Measurements from ENCODE around the gene GREM2.

Gene GREM2

DNA sequence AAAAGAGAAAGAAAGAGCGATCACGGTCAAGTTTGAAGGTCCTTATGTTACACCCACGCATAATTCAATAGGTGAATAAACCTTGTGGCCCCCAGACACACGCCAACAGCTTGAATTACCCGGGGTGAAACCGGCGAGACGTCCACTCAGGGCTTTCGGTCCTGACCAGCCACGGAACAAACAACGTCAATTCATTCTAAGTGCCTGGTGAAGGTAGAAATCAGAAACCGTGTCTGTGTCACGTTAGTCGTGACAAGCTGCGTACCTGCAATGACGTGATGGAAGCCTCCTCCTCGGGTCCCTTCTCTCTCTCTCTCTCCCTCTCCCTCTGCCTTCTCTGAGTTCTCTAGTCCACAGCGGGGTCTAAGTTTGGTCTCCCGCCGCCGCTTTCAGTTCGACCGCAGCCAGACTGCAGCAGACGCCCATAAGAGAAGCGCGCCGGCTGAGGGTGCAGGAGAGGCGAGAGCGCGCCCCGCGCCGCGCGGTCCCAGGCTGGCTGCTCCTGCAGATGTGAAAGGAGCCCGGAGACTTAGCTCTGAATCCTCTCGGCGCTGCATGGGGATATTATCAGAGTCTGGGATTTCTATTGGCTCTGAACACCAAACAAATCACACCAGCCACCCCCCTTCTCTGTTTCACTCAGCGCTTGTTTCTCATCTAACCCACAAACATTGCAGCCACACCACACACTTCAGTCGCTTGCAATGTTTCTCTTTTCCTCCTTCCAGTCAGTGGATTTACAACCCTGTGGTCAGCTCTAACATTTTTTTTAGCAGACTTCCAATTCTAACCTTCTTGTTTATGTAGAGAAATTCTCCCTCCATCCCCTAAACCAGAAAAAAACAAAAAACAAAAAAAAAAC lies at the start of gene GREM2:
Gene GREM2 (minus strand): TSS at position 537 of the 862 bp plus-strand sequence. CDS start 118,680 bp downstream, outside the sequence.
- peak; percentile 6 to 13 for DNase-seq

DNA sequence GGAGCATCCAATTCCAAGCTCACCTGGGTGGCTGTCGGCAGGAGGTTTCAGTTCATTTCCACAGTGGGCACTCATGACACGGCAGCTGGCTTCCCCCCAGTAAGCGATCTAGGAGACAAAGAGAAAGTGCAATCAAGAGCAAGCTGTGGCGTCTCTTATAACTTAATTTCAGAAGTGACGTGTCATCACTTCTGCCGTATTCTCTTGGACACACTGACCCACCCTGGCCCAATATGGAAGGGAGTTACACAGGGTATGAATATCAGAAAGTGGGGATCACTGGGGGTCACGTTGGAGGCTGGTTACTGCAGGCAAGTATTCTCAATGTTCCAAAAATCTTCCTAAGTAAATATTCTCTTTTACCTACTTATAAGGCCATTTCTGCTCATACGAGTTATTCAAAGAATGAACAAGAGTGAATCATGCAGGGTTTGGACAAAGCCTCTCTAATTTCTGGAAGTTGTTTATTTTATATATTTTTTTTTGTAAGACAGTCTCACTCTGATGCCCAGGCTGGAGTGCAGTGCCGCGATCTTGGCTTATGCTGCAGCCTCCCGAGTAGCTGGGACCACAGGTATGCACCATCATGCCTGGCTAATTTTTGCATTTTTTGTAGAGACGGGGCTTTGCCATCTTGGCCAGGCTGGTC lies 46.5 kb upstream of the GREM2 start:
- no peak for DNase-seq

DNA sequence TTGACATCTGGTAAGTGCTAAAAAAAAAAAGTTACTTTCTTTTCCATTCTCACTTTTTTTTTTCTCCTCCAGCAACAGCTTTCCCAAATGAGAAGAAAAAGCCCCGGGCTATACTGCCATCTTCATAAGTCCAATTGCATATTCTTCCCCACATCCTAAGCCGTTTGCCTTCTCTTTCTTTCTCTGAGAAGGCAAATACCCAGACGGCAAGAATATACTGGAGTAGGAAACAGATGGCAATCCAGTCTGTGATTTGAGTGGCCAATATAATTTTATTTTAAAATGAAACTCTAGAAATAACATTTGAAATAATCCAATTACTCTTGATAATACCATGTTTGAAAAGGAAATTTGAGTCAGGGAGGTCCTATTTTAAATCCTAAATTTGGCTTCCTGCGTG lies 44.6 kb upstream of the GREM2 start:
- DNase-seq: no peak

DNA sequence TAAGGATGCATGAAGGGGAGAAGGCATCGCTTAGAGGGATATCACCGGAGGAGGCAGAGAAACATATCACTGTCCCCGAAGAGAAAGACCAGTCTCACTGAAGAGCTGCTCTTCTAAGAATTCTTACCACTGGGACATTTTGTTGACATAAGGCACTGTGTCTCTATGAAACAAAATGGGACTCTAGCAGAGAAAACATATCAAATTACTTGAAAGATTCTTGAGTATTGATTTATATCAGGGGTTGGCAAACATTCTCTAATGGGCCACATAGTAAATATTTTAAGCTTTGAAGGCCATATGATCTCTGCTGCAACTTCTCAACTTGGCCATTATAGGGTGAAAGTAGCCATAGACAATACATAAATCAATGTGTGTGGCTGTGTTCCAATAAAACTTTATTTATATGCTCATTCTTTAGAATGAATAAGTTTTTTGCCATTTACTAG lies 41.0 kb upstream of the GREM2 start:
- no peak for DNase-seq

DNA sequence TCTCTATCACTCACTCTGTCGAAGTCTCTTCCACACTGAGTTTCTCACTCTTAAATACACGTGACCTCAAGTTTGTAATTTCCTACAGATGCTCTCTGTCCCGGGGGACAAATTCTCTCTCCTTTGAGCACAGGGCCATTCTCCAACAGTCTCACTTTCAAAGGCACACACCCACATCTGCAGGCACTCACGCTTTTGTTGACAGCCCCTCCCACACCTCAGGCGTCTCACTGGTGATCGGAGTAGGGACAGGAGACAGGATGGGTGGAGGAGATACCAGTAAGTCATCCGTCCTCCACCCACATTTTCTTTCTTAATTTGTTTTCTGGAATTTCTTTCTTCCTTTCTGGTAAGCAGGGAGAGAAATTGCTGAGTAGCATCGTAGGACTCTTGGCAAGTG lies 40.6 kb upstream of the GREM2 start:
- DNase-seq: no peak

DNA sequence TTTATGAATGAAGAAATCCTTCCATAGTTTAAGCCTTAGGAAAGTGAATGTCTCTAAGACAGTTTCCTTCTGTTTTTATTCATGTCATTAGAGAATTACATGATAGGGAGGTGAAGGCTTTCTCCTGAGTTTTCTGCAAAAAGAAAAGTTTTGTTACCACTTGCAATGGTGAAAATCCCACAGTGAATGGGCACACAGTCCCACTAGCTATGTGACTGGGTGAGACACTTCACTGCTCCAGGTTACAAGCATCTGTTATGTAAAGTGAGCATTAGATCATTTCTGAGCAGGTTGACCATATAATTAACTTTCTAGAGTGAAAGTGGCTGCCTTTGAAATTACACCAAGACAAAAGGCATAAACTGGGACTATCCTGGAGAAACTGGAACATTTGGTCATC lies 38.9 kb upstream of the GREM2 start:
- no peak for DNase-seq

DNA sequence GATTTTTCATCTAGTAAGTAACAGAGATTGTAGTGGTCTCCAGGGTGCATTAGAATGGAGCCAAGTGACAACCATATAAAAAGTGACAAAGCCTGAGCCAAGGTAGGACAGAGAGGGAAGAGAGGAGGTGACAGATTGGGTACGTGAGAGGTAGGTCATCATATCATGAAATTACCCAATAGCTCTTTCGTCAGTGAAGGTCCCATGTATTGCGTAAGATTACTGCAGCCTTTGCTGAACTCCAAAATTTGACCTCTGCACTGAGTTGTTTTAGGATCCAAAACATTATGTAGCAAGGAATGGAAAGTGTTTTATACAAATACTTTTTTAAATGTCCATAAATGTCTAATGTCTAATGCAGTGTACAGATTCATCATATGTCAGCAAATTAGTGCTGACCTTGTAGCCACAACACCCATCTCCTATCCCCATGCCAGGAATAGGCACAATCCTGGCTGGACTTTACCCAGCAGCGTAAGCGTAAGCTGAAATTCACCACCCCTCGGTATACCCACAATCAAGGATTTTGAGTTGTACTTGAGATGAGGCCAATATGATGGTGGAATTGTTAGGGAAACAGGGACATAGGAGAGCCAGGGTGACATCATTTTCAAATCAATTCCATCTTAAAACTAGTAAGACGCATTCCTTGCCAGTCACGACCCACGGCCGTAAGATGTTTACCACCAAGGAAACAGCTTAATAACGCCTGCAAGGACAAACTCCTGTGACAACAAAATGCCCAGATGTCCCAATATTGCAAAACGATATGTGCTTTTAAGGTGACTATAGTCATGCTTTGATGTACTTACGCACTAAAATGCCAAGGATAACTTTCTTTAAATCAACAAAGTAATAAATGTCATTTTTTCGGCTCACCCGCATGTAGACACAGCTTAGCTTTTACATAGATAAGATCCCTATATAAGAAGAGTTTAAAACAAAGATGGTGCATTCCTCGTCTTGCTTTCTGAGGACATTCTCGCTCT lies 38.1 kb upstream of the GREM2 start:
- no peak for DNase-seq

DNA sequence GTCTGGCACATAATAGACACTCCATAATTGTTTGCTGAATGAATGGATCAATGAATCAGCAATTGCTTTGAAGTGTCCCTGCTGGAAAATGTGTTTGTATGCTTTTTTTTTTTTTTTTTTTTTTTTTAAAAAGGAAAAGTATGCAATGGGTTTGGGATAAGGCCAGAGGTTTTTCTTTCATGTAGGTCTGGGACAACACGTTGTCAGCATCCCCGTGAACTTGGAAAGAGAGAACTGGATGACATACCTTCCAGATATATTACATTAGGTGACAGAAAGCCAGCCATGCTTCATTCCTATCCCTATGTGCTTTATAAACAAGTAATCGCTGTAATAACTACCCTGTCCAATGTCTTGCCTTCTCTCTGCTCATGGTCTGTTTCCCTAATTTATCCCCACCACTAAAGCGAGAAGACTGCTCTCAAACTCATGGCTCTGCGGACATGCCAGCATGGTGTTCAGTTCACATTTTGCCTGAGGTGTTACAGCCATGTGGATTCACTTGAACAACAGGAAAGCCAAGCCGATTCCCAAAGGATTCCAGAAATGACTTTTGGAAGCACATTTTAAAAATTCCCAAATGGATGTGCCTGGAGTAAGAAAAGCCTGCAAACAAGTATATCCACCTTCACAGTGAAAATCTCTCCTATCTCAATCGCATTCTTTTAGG lies 34.8 kb upstream of the GREM2 start:
- no peak for DNase-seq

DNA sequence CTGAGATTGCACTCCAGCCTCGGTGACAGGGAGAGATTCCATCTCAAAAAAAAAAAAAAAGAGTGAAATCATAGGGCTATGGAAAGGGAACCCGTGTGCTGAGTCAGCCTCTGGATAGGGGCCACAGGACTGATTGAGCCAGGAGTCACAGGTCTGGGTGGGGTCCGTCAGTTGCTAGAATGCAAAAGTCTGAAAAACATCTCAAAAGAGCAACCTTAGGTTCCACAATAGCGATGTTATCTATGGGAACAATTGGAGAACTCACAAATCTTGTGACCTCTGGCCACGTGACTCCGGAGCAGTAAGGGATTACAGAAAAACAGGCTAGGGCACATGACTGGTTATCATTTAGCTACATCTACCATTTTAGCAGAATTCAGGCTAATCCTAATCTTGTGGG lies 32.8 kb upstream of the GREM2 start:
- no peak for DNase-seq

DNA sequence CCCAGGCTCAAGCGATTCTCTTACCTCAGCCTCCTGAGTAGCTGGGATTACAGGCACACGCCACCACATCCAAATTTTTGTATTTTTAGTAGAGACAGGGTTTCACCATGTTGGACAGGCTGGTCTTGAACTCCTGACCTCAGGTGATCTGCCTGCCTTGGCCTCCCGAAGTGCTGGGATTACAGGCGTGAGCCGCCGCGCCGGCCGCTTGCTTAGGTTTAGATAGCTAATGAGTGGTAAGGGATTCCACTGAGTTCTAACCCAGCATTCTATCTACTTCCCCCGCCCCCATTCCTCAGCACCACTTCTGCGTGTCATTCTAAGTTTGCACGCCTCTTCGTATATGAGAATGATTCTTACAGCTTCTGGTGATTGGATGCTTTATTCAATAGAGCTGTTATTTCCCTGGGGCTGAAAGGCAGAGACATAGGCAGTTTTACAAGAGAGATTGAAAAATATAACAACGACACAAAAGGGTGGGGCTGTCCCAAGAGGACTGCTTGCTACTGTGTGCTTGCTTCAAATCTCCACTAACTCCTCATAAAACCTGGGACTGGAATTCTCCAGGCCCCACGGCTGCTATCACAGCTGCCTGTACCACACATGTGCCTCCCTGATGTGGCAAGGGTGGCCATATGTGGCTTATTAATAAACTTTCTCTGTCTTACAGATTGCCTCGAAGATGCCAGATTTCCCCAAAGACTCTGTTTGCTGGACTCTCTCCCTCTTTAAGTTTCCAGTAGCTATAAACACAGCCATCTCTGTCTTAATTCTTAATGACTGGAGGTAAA lies 23.7 kb upstream of the GREM2 start:
- no peak for DNase-seq

DNA sequence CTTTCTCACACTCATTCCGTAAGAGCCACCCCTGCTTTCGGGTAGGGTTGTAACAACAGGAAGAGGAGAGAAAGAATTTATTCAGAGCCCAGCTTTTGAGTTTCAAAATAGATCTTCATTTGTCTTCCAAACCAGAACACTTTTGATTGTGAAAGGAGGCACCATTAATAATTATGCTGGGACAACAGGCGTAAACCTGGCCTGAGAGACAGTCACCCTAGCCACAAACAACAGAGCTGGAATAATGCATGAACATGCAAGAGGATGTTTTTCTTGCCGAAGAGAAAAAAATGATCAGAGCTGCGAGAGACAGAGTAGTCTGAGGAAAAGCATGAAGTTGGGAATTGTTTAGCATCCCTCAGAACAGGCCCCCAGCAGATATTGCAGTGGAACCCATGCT lies 18.5 kb upstream of the GREM2 start:
- no peak for DNase-seq

DNA sequence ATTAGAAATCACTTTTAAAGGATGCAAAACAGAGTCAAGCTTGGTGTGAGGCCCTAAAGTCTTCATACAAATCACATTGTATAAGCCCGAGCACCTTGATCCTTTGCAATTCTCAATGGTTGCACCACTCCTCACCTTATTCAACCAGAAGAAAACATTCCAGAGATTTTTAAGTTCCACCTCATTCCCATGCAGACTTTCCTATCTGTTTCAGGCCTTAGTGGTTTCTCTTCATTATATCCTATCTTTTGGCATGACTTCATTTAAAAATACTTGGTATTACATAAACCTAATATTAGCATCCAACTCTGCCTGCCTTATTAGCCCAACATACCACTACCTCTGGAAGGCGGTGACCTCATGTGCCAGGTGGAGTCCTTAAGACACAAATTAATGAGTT lies 9.3 kb upstream of the GREM2 start:
- DNase-seq: no peak

DNA sequence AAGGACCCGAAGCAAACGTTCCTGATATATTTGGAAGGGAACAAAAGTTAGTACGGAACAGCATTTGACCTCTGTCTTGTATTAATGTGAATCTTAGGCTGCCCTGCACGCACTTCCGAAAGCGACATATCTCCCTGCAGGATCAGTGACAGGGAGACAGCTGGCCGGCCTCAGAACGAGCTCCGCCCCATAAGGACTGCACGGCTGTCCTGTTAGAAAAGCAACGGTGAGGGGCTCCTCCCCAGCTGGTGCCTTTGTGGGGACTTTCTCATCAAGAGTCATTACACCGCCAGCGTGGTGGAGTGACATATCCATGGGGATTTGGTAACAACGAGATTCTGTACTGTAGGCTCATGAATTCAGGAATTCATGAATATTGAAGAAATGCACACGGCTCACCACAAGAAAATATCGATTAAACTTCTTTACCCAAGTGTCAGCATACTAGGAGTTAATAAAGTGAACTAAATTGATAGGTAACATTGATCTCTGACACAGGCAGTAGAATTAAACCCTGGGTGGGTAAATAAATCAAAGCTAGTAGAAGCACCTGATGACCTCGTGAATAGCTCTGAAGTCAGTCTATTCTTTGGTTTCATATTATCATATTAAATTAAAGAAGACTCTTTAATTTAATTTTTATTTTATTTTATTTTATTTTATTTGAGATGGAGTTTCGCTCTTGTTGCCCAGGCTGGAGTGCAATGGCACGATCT lies 8.1 kb upstream of the GREM2 start:
- no peak for DNase-seq

DNA sequence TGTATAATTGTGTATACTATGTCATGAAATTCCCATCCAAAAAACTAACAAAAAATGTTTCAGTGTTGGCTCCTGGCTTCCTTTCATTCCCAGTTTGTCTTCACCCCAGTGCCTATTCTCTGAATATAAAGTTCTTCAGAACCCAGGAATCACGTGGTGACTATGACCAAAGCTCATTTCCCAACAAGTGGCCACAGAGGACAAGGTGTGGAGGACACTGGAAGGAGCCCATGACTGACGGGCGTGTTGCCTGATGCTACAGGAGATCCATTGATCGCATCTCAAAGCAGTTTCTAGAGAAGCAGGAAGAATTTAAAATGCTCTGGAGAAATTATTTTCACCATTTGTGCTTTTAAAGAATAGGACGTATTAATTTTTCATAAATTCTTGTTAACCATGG lies 7.4 kb upstream of the GREM2 start:
- DNase-seq: no peak

DNA sequence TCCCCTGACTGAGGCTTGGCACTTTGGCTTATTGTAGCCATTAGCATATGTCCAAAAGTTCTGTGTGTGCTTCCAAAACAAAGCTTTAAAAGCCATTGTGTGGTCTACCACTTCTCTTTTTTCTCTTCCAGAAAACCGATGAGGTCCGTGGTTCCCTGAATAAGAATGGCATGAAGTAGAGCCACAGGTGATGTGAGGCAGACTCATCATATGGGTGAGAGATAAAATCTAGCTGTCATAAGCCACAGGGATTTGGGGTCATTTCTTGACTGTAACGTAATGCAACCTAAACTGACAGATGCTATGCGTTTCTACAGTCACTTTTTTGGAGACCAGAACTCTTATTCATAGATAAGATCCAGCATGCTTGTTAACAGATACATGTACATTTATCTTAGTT lies 7.0 kb upstream of the GREM2 start:
- DNase-seq: no peak

DNA sequence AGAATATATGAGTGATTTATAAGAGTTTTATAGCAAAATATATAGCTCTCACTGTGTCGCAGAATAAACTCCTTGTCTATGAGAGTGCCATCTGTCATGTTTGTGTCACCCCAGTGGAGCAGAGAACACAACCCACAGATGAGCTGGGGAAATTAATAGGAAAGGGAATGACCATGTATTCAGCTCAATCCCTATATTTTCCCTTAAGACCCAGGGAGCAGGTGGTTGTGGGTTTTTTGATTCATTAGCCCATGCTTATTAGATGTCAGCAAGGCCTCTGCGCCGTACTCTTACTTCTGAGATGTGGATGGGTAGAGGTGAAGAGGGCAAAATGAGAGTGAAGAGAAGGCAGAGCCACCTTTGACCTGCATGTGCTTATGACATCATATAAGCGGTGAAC lies 4.1 kb upstream of the GREM2 start:
- DNase-seq: no peak

DNA sequence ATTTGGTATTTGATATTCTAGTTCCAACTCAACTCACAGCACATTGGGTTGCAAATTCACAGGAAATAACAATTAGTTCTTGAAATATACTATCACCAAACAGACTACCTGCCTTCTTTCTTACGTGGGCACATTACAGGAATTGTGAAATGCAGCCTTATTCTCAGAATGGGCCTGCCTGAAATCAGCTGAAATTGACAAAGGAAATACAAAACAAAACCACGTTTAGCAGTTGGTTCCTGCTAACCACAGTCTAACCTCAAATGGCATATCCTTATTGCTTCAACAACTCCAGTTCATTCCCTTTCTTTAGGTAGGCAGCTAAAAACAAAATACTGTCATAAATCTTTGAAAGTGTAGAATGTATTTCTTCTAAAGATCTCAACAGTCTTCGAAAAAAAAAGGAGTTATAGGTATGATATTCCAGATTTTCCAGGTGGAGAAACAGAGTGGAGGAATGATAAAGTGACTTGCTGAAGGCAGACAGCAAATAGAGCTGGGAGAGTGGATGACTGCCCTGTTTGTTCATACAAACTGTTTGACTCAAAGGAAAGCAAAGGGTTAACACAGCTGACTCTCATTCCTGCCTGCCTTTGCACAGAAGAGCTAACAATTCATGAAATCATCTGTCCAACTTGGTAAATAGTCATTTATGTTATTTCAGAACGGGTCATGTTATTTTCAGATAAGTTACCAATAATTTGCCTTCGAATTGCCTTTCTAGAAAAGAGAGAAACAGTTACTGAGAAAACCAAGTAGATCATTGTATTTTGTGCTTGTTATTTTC lies 1.6 kb upstream of the GREM2 start:
- no peak for DNase-seq

DNA sequence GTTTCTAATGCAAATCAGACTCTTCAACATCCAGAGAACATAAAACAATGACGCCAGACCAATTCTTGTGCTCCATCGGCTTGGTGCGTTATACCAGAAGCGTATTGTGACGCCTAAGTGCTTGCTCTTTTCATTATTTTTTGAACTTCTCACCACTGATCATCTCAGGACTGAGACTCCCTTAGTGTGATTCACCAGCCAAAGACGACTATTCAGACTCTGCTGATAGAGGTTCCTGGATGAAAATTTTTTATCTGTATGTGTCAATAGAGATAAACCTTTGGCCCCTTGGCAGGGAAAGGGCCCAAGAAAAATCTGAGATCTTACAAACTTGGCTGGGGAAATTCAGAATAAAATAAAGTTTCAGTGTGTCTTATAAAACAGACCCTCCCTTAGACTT lies 856 bp upstream of the GREM2 start:
- DNase-seq: no peak

DNA sequence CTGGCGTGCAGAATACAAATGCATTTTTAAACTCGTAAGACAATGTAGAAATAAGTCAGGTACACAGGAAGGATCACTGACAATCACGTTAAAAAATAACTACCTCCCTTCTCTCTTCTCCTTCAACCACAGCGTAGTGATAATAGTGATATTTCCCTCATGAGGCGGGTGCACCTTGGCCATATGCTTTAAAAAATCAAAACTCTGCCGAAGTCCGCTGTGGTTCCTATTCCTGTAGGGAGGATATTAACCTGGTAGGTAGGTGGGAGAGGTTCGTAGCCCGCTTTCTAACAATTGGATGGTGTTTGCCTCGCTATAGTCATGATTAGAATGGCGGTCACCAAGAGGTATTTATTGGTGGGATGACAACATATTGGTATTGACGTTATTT lies 732 bp downstream of the GREM2 start:
- no peak for DNase-seq

DNA sequence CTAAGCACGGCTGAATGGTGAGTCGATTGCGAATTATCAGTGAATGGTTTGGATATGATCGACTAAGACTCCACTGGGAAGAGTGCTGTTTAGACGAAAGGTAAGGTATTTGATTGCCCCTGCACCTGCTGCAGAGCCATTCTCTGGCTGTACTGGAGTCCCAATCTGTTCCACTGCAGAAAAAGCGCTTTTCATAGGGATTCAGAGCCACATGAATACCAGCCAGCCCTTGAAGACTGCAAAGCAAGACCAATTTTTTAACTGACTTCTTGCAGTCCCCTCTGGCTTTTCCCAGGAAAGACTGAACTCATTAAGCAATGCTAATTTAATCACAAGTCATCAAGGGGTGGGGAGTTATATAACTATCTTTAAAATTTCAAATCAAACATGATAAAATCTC lies 1.3 kb downstream of the GREM2 start:
- DNase-seq: no peak

Measured in activated CD4-positive, alpha-beta T cell treated with anti-CD3 and anti-CD28 coated beads, Interleukin-2, amount 50 U/mL, for 4 hours (primary cell).